ENCODE measurements around the gene CRYBG1. TPM values are rescaled to one million over a fixed set of nuclear protein-coding genes. Genes with fewer than 3 reads are reported as not detected.

CRYBG1 gene
- total and polyA plus RNA-seq, 10 of the 15 experiments (the other 5 are each of a cell fraction or from before 2014, with no cell fraction given) = 6.5 to 57.0 (median 25.2) TPM

DNA sequence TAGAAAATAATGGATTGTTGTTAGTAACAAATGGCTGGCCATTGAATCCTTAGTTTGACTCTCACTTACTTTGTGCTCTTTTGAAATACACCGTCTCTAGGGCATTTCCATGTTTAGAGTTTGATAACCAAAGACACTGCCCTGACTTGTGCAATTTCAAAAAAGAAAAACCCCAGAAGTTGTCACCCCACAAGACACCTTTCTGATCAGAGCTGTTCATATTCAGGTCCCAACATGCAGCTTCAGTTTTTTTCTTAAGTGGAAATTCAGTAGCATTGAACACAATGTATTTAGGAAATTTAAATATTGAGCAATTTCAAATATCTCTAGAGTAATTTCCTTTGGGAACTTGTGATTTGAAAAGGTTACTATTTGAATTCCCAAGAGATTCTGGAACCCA is 19.4 kb downstream of the CRYBG1 start (continued):
- TF ChIP-seq, protein P1, sequence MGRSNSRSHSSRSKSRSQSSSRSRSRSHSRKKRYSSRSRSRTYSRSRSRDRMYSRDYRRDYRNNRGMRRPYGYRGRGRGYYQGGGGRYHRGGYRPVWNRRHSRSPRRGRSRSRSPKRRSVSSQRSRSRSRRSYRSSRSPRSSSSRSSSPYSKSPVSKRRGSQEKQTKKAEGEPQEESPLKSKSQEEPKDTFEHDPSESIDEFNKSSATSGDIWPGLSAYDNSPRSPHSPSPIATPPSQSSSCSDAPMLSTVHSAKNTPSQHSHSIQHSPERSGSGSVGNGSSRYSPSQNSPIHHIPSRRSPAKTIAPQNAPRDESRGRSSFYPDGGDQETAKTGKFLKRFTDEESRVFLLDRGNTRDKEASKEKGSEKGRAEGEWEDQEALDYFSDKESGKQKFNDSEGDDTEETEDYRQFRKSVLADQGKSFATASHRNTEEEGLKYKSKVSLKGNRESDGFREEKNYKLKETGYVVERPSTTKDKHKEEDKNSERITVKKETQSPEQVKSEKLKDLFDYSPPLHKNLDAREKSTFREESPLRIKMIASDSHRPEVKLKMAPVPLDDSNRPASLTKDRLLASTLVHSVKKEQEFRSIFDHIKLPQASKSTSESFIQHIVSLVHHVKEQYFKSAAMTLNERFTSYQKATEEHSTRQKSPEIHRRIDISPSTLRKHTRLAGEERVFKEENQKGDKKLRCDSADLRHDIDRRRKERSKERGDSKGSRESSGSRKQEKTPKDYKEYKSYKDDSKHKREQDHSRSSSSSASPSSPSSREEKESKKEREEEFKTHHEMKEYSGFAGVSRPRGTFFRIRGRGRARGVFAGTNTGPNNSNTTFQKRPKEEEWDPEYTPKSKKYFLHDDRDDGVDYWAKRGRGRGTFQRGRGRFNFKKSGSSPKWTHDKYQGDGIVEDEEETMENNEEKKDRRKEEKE (IDR thresholded peaks at IDR 0.05) = no peak
- TF ChIP-seq, protein P2, sequence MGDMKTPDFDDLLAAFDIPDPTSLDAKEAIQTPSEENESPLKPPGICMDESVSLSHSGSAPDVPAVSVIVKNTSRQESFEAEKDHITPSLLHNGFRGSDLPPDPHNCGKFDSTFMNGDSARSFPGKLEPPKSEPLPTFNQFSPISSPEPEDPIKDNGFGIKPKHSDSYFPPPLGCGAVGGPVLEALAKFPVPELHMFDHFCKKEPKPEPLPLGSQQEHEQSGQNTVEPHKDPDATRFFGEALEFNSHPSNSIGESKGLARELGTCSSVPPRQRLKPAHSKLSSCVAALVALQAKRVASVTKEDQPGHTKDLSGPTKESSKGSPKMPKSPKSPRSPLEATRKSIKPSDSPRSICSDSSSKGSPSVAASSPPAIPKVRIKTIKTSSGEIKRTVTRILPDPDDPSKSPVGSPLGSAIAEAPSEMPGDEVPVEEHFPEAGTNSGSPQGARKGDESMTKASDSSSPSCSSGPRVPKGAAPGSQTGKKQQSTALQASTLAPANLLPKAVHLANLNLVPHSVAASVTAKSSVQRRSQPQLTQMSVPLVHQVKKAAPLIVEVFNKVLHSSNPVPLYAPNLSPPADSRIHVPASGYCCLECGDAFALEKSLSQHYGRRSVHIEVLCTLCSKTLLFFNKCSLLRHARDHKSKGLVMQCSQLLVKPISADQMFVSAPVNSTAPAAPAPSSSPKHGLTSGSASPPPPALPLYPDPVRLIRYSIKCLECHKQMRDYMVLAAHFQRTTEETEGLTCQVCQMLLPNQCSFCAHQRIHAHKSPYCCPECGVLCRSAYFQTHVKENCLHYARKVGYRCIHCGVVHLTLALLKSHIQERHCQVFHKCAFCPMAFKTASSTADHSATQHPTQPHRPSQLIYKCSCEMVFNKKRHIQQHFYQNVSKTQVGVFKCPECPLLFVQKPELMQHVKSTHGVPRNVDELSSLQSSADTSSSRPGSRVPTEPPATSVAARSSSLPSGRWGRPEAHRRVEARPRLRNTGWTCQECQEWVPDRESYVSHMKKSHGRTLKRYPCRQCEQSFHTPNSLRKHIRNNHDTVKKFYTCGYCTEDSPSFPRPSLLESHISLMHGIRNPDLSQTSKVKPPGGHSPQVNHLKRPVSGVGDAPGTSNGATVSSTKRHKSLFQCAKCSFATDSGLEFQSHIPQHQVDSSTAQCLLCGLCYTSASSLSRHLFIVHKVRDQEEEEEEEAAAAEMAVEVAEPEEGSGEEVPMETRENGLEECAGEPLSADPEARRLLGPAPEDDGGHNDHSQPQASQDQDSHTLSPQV (IDR thresholded peaks at IDR 0.05) = no peak
- TF ChIP-seq FOS (IDR thresholded peaks at IDR 0.05; ENCODE audit: borderline replicate concordance, extremely low read depth, insufficient read length) = no peak

DNA sequence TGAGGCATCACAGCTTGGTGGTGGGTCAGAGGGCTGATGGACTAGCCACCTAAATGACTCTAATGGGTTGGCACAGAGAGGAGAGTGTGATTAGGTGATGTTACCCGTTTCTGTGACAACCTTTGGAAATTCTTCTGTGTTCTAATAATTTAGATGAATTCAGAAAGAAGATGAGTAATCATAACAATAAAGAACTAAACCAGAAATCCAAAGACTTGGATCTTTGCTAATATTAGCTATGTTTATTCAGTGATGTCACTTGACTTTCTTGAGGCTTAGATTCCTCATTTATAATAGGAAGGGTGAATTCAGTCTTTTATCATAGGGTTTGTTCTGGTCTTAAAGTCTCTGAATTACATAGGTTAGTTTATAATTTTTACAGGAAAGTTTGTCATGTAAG is 19.9 kb downstream of the CRYBG1 start:
- Histone ChIP-seq H3K36me3 (ENCODE audit: control insufficient read depth in 2 of 2, insufficient read depth in 2 of 2, low read length in 1 of 2) (no peaks in the 10 kb centered on the region), H3K9ac (ENCODE audit: control insufficient read depth, insufficient read depth, low read length) (no peak overlapping the region), H3K4me3 (no peak overlapping the region), H2AFZ (ENCODE audit: control insufficient read depth, low read depth, low read length) (no peak overlapping the region), H3K27ac (ENCODE audit: control insufficient read depth, insufficient read depth) (no peak overlapping the region), H4K20me1 (ENCODE audit: control insufficient read depth, insufficient read depth) (no peaks in the 10 kb centered on the region), H3K4me2 (ENCODE audit: control insufficient read depth, insufficient read depth) (no peak overlapping the region), H3K4me1 (ENCODE audit: control insufficient read depth, insufficient read depth, low read length) (no peaks in the 10 kb centered on the region), H3K79me2 (ENCODE audit: control insufficient read depth, insufficient read depth, low read length) (no peaks in the 10 kb centered on the region), H3K27me3 (replicated peaks in 1 of 2; ENCODE audit: control insufficient read depth in 2 of 2, insufficient read depth in 2 of 2, low read length in 1 of 2) (peaks cover 0 to 4% of the 10 kb centered on the region in 2 experiments; a peak in 2 of 4 replicates), H3K9me3 (replicated peaks; ENCODE audit: control insufficient read depth, insufficient read depth, low read length) (no peaks in the 10 kb centered on the region)
- whole genome bisulfite sequencing (ENCODE audit: insufficient coverage, insufficient replicate concordance, low lambda C conversion rate, missing lambda C conversion rate) = 9% methylated on average over 1 of the region's 1 CpG
- DNase-seq (ENCODE audit: low read depth, low spot score) (no peak), FAIRE-seq (no peak), ATAC-seq (no peak)
- intact Hi-C loops (cut with micrococcal nuclease; ENCODE audit: unreplicated experiment) (no loop called here), in situ Hi-C loops (cut with MboI) (no loop called here)
- no TSS peak for BruUV-seq (replicated peaks)
- ChIA-PET SMC1A (ENCODE audit: uncharacterized antibody, unreplicated experiment) (no interaction called here), RAD21 (ENCODE audit: unreplicated experiment) (no interaction called here), POLR2A (no interaction called here), CTCF (interaction anchor here (1.0 kb wide), 1 partner anchor 65 kb away, joined by 3 read pairs; no protein-coding TSS in a partner anchor)
- no peak for TF ChIP-seq NFYA (IDR thresholded peaks at IDR 0.05; ENCODE audit: borderline replicate concordance, low read depth, low read length)
- TF ChIP-seq, protein P3, sequence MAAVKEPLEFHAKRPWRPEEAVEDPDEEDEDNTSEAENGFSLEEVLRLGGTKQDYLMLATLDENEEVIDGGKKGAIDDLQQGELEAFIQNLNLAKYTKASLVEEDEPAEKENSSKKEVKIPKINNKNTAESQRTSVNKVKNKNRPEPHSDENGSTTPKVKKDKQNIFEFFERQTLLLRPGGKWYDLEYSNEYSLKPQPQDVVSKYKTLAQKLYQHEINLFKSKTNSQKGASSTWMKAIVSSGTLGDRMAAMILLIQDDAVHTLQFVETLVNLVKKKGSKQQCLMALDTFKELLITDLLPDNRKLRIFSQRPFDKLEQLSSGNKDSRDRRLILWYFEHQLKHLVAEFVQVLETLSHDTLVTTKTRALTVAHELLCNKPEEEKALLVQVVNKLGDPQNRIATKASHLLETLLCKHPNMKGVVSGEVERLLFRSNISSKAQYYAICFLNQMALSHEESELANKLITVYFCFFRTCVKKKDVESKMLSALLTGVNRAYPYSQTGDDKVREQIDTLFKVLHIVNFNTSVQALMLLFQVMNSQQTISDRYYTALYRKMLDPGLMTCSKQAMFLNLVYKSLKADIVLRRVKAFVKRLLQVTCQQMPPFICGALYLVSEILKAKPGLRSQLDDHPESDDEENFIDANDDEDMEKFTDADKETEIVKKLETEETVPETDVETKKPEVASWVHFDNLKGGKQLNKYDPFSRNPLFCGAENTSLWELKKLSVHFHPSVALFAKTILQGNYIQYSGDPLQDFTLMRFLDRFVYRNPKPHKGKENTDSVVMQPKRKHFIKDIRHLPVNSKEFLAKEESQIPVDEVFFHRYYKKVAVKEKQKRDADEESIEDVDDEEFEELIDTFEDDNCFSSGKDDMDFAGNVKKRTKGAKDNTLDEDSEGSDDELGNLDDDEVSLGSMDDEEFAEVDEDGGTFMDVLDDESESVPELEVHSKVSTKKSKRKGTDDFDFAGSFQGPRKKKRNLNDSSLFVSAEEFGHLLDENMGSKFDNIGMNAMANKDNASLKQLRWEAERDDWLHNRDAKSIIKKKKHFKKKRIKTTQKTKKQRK (IDR thresholded peaks at IDR 0.05; ENCODE audit: low read depth, low read length) = no peak
- TF ChIP-seq, protein P4, sequence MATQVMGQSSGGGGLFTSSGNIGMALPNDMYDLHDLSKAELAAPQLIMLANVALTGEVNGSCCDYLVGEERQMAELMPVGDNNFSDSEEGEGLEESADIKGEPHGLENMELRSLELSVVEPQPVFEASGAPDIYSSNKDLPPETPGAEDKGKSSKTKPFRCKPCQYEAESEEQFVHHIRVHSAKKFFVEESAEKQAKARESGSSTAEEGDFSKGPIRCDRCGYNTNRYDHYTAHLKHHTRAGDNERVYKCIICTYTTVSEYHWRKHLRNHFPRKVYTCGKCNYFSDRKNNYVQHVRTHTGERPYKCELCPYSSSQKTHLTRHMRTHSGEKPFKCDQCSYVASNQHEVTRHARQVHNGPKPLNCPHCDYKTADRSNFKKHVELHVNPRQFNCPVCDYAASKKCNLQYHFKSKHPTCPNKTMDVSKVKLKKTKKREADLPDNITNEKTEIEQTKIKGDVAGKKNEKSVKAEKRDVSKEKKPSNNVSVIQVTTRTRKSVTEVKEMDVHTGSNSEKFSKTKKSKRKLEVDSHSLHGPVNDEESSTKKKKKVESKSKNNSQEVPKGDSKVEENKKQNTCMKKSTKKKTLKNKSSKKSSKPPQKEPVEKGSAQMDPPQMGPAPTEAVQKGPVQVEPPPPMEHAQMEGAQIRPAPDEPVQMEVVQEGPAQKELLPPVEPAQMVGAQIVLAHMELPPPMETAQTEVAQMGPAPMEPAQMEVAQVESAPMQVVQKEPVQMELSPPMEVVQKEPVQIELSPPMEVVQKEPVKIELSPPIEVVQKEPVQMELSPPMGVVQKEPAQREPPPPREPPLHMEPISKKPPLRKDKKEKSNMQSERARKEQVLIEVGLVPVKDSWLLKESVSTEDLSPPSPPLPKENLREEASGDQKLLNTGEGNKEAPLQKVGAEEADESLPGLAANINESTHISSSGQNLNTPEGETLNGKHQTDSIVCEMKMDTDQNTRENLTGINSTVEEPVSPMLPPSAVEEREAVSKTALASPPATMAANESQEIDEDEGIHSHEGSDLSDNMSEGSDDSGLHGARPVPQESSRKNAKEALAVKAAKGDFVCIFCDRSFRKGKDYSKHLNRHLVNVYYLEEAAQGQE (IDR thresholded peaks at IDR 0.05; ENCODE audit: low read depth, low read length) = no peak
